OCI-LY1 (cell line): Measurements from ENCODE around the gene CYTH3.

Source experiments
- H2AFZ ChIP-seq: fragments of 200-600 bp; sonication (generic), shearing (Covaris generic); 2 replicates; pipeline ENCODE4 v1.6.0; 2014; ENCODE audit warnings: antibody characterized with exemption, mild to moderate bottlenecking, low read length
- H3F3A ChIP-seq: fragments of 200-600 bp; sonication (generic), shearing (Covaris generic); 2 replicates; pipeline ENCODE4 v1.6.0; 2014; ENCODE audit warnings: mild to moderate bottlenecking, antibody characterized with exemption, low read length, moderate library complexity; ENCODE audit not compliant: insufficient read depth
- H3K27ac ChIP-seq: fragments of 200-600 bp; sonication (generic); 2 replicates; pipeline ENCODE4 v1.5.1; 2014; ENCODE audit warnings: low read length, mixed run types, mild to moderate bottlenecking, low read depth; ENCODE audit not compliant: poor library complexity, severe bottlenecking
- H3K27me3 ChIP-seq: fragments of 200-600 bp; sonication (generic); 2 replicates; pipeline ENCODE4 v1.6.0; 2014; ENCODE audit warnings: antibody characterized with exemption, mild to moderate bottlenecking, low read length, moderate library complexity; ENCODE audit not compliant: insufficient read depth
- H3K36me3 ChIP-seq: fragments of 200-600 bp; sonication (generic); 2 replicates; pipeline ENCODE4 v1.6.1; 2014; ENCODE audit warnings: mild to moderate bottlenecking, antibody characterized with exemption, low read length, moderate library complexity, mixed read lengths; ENCODE audit not compliant: insufficient read depth
- H3K4me1 ChIP-seq: fragments of 200-600 bp; sonication (generic); 2 replicates; pipeline ENCODE4 v1.5.1; 2014; ENCODE audit warnings: mild to moderate bottlenecking, low read length, moderate library complexity; ENCODE audit not compliant: insufficient read depth, severe bottlenecking
- H3K4me2 ChIP-seq: fragments of 200-600 bp; sonication (generic), shearing (Covaris generic); 2 replicates; pipeline ENCODE4 v1.6.1; 2014; ENCODE audit warnings: low read length
- H3K4me3 ChIP-seq: fragments of 200-600 bp; sonication (generic); 2 replicates; pipeline ENCODE4 v1.5.1; 2014; ENCODE audit warnings: low read length, low read depth, mild to moderate bottlenecking, mixed read lengths; ENCODE audit not compliant: poor library complexity, severe bottlenecking
- H3K79me2 ChIP-seq: fragments of 200-600 bp; shearing (Covaris generic); 2 replicates; pipeline ENCODE4 v1.6.1; 2016; ENCODE audit warnings: mixed run types, low read length, mixed read lengths; ENCODE audit not compliant: insufficient read depth
- H3K9ac ChIP-seq: fragments of 200-600 bp; sonication (generic), shearing (Covaris generic); 2 replicates; pipeline ENCODE4 v1.6.1; 2014; ENCODE audit warnings: mild to moderate bottlenecking, low read length, mixed read lengths
- H3K9me2 ChIP-seq: fragments of 200-600 bp; sonication (generic), shearing (Covaris generic); 2 replicates; pipeline ENCODE4 v1.6.1; 2014; ENCODE audit warnings: low read depth, mild to moderate bottlenecking, low read length, mixed read lengths
- H3K9me3 ChIP-seq: fragments of 200-600 bp; shearing (Covaris generic); 2 replicates; pipeline ENCODE4 v1.6.1; 2014; ENCODE audit warnings: low read length, mixed read lengths
- H4K20me1 ChIP-seq: fragments of 200-600 bp; sonication (generic), shearing (Covaris generic); 2 replicates; pipeline ENCODE4 v1.6.0; 2016; ENCODE audit warnings: mild to moderate bottlenecking, low read length; ENCODE audit not compliant: insufficient read depth
- CTCF ChIP-seq: fragments of 200-600 bp; sonication (generic), shearing (Covaris generic); IDR thresholded peaks from 2 replicates; pipeline ENCODE4 v1.5.1; 2017; ENCODE audit warnings: mild to moderate bottlenecking, antibody characterized with exemption, low read length, moderate library complexity, mixed read lengths
- EZH2 ChIP-seq: fragments of 200-600 bp; sonication (generic), shearing (Covaris generic); IDR thresholded peaks from 2 replicates; pipeline ENCODE4 v1.8.0; 2017; ENCODE audit warnings: borderline replicate concordance, mixed run types, mild to moderate bottlenecking, antibody characterized with exemption, low read length, moderate library complexity, mixed read lengths

The CYTH3 gene

DNA sequence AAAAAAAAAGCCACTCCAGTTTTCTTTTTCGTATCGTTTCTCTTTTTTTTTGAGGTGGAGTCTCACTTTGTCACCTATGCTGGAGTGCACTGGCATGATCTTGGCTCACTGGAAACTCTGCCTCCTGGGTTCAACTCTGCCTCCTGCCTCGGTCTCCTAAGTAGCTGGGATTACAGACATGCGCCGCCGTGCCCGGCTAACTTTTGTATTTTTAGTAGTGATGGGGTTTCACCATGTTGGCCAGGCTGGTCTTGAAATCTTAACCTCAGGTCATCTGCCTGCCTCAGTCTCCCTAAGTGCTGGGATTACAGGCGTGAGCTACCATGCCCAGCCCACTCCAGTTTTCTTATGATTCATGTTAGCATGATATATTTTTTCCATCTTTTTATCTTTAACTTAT is 148.6 kb downstream of the CYTH3 start:
- H3K79me2 ChIP-seq = no peaks in the 10 kb centered on the region
- H3K36me3 ChIP-seq = peaks cover 60% of the 10 kb centered on the region
- H3F3A ChIP-seq = no peaks in the 10 kb centered on the region

GRCh38 chr7:6121141-6121540 is 151.3 kb downstream of the CYTH3 start:
- Histone ChIP-seq H3K36me3 (peaks cover 67% of the 10 kb centered on the region), H3K9ac (no peak overlapping the region), H3K9me3 (peaks cover 7% of the 10 kb centered on the region; the same call in 1 of the 2 replicates), H3K4me2 (no peak overlapping the region), H3K79me2 (no peaks in the 10 kb centered on the region), H3K27me3 (no peaks in the 10 kb centered on the region), H3K4me1 (no peaks in the 10 kb centered on the region), H3K4me3 (no peak overlapping the region), H2AFZ (no peak overlapping the region), H3K9me2 (no peaks in the 10 kb centered on the region), H3F3A (no peaks in the 10 kb centered on the region), H4K20me1 (no peaks in the 10 kb centered on the region), H3K27ac (no peak overlapping the region)
- TF ChIP-seq CTCF (no peak), EZH2 (no peak)

More for the DNA sequence above, 148.6 kb downstream of the CYTH3 start:
- Histone ChIP-seq H4K20me1 (no peaks in the 10 kb centered on the region), H3K4me3 (no peak overlapping the region), H3K9me2 (no peaks in the 10 kb centered on the region), H3K9ac (no peak overlapping the region), H3K4me2 (no peak overlapping the region), H2AFZ (no peak overlapping the region), H3K4me1 (no peaks in the 10 kb centered on the region), H3K9me3 (peaks cover 7% of the 10 kb centered on the region; the same call in 1 of the 2 replicates), H3K27me3 (no peaks in the 10 kb centered on the region), H3K27ac (no peak overlapping the region)
- TF ChIP-seq EZH2 = no peak
- TF ChIP-seq CTCF = no peak

GRCh38 chr7:6117533-6117932 is 154.9 kb downstream of the CYTH3 start:
- TF ChIP-seq EZH2 = no peak
- no peak for TF ChIP-seq CTCF
- no peaks in the 10 kb centered on the region for H4K20me1 ChIP-seq
- no peak overlapping the region for H3K9ac ChIP-seq
- H3F3A ChIP-seq = no peaks in the 10 kb centered on the region
- H3K9me2 ChIP-seq = no peaks in the 10 kb centered on the region
- H3K79me2 ChIP-seq = no peaks in the 10 kb centered on the region
- no peak overlapping the region for H3K4me2 ChIP-seq
- H3K27ac ChIP-seq = no peak overlapping the region
- peaks cover 84% of the 10 kb centered on the region for H3K36me3 ChIP-seq
- H3K4me1 ChIP-seq = no peaks in the 10 kb centered on the region
- no peak overlapping the region for H2AFZ ChIP-seq
- no peaks in the 10 kb centered on the region for H3K27me3 ChIP-seq
- H3K9me3 ChIP-seq = peaks cover 7% of the 10 kb centered on the region; the same call in 1 of the 2 replicates
- H3K4me3 ChIP-seq = no peak overlapping the region
